Skin of body (tissue), 2 donors: Measurements from ENCODE around the gene HMGN4. TPM values are rescaled to one million over a fixed set of nuclear protein-coding genes. Genes with fewer than 3 reads are reported as not detected.
"Not testable (repeated sequence)": the region's sequence is repeated elsewhere in the genome, so short reads cannot be mapped to it uniquely, and the experiment has no call there.

Experiments
- DNase-seq: peaks from one replicate; lab custom pipeline; 2025; lab: John Stamatoyannopoulos, UW
- total RNA-seq: library from RNA; depleted of rRNA; stranded (reverse); fragments of >200 nt; gene quantifications from one replicate; pipeline ENCODE4 v1.2.3, GENCODE V29; 2014

Gene HMGN4
- total RNA-seq, 1 donor from 2014 or later = 47.8 TPM

DNA sequence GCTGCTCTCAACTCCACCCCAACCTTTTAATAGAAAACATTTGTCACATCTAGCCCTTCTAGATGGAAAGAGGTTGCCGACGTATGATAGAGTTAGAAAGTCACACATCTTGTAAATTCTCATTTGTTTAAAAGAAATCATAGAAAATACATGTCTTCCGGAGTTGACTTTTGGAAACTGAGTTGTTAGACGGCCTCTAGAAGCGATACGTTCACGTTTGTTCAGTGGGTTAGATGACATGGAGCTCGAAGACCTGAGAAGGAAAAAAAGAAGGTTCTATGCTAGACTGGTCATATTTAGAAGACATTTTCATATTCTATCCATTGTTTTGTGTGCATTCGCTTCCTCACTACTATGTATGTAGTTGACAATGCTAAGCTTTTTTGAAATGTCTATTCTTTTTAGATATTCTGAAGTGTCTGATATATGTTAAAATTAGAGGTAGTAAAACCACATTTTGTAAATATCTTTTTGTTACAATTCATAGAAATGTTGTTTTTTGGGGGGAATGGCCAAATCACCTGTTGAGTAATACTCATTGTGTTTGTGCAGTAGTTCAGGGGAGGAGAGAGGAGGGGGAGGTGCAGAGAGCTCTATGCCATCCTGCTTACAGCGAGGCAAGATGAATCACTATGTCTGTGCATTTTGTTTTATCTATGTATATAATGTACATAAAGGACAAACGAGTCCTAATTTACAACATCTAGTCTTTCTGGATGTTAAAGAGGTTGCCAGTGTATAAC lies 15.5 kb upstream of the HMGN4 start:
- DNase-seq = not testable (repeated sequence)

DNA sequence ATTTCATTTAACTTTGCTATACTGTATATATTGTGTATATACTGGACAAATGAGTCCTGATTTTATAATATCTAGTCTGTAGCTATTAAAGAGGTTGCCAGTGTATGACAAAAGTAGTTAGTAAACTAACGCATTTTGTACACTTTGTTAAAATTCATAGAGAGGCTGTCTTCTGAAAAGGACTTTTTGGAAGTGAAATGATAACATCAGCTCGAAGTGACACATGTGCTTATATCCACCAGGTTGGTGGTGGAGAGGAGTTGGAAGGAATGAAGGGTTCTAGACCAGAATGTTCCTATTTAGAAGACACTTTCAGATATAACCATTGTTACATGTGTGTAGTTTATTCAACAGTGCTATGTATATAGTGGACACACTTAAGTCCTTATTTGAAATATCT lies 13.9 kb upstream of the HMGN4 start:
- DNase-seq = not testable (repeated sequence)

DNA sequence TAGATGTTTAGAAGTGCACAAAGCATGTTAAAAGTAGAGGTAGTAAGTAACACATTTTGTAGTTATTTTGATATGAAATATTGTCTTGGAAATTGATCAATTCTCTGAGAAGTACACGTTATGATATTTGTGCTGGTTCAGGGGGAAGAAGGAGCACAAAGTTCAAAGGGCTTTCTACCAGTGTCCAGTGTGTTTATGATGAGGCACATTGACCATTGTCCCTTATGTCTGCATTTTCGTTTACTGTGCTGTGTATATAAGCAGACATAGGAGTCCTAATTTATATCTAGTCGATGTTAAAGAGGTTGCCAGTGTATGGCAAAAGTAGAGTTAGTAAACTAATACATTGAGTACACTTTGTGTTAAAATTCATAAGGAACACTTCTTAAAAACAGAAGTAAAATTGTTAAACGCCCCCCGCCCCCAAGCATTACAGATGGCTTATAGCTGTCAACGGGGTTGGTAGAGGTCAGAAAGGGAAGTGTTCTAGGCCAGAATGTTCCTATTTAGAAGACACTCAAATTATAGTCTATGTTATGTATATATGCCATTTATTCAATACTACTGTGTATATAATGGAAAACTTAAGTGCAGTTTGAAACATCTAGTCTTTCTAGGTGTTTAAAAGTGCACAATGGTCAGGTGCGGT lies 13.3 kb upstream of the HMGN4 start:
- DNase-seq = no peak

DNA sequence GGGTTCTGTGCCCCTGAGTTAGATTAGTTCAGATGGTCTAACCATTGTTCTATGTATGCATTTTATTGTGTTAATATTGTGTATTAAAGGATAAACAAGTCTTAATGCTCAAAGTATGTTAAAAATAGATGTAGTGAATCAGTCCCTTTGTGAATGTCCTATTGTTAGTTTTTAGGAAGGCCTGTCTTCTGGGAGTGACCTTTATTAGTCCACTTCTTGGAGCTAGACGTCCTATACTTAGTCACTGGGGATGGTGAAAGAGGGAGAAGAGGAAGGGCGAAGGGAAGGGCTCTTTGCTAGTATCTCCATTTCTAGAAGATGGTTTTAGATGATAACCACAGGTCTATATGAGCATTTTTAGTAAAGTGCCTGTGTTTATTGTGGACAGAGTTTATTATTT lies 12.3 kb upstream of the HMGN4 start:
- DNase-seq = no peak

DNA sequence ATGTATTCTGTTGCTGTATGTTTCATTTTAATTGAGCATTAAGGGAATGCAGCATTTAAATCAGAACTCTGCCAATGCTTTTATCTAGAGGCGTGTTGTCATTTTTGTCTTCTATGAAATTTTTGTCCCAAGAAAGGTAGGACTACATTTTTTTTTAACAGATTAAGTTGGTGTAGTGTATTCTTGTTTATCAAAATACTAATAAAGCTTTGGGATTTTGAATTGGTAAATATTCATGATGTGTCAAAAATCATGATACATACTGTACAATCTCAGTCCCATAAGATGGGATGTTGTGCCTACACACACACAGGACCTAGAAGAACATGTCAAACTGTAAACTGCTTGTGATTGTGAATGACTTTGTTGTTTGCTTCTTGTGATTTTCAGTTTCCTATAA lies 11.2 kb upstream of the HMGN4 start:
- DNase-seq = no peak

DNA sequence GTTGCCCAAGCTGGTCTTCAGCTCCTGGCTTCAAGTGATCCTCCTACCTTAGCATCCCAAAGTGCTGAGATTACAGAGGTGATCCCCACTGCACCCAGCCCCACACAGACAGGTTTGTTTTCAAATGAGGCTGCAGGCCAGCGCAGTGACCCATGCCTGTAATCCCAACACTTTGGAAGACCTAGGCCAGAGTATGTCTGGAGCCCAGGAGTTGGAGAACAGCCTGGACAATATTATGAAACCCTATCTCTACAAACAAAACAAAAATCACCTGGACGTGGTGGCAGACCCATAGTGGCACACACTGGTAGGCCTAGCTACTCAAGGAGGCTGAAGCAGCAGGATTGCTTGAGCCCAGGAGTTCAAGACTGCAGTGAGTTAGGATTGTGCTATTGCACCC lies 8.0 kb upstream of the HMGN4 start:
- DNase-seq = no peak

DNA sequence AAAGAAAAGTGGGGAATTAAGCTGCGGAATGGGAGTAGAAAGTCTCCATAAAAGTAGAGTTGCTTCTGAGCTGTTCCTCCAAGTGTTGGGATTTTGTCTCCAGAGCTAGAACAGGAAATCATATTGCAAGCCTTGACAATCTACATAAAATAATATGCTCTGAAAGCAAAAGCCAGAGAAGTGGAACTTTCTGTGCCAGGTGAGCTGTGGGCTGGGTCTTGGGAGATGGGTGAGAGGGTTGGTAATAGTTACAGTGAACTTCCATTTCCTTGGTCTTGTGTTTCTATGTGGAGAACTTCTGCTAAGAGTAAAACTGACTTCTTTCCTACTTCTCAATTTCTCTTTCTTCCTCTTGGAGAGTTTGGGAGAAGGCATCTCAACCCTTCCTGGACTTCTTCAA lies 6.3 kb upstream of the HMGN4 start:
- DNase-seq = no peak

DNA sequence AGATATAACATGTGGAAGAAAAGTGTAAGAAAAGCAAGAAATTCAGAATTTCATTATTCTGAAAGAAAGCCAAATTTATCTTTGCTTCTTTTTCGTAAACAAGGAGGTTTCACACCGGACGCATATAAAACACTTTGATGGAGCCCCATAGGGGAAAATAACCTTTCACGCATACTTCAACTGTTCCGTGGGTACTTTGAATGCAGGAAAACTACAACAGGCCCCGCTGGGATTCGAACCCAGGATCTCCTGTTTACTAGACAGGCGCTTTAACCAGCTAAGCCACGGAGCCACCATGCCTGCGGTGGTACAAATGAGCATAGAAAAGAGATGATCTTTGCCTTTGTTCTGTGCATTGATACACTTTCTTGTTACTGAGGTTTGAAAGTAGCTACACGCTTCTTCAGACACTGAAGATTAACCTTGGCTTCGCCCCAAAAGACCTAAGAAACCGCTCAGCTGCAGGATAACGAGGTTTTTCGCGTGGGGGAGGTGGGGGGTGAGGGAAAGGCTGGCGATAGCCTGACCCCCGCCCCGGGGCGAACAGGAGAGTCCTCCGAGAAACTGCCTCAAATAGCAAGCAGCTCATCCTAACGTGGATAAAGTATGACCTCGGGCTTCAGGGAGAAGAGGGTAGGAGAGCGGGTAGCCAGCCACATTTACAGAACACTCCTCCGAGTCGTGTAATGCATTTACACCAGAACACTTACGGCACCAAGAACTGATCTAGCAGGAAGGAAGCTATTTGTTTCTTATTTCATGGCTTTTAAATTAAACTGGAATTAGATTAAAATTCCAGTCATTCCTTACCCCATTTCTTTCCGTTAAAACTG lies 5.3 kb upstream of the HMGN4 start:
- peak; percentile 94 for DNase-seq

DNA sequence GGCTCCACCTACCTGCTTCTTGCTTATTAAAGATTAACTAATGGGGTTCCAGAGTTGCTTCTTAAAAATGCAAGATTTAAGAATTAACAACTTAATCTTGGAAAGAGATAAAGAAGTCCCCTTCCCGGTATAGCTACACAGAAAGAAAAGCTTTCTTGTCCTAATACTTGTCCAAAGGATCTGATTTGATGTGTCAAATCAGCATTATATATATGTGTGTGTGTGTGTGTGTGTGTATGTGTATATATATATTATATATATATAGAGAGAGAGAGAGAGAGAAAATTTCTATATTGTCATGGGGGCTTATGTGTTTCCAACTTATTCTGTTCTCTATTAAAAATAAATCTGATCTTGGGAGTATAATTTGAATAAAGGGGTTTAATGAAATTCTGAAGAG lies 4.6 kb upstream of the HMGN4 start:
- DNase-seq = no peak

DNA sequence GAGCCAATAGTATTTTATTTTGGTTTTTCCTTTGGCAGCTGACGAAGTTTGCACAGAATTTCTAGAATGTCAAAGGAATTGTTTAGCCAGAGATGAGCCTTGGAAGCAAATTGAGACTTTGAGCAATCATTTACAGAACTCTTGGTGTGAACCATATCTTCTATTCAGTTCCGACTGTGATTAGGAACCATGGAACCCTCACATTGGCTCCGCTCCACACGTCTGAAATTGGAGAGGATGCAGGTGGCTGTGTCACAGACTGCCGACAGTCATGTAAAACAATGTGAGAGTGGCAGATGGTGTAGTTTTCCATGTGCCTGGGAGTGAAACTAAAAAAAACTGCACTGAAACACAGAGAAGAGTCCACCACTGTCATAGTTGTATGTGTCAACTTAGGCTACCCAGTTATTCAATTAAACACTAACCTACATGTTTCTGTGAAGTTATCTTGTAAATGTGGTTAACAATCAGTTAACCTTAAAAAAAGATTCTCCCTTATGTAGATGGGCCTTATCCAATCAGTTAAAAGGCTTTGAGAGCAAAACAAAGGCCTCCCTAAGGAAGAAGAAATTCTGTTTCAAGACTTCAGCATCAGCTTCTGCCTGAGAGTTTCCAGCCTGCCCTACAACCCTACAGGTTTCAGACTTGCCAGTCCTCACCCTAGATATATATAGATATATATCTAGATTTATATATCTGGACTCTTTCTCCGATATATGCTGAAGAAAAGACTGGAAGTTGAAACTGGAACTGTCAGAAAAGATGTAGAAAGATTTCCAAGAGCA lies 3.3 kb upstream of the HMGN4 start:
- no peak for DNase-seq

DNA sequence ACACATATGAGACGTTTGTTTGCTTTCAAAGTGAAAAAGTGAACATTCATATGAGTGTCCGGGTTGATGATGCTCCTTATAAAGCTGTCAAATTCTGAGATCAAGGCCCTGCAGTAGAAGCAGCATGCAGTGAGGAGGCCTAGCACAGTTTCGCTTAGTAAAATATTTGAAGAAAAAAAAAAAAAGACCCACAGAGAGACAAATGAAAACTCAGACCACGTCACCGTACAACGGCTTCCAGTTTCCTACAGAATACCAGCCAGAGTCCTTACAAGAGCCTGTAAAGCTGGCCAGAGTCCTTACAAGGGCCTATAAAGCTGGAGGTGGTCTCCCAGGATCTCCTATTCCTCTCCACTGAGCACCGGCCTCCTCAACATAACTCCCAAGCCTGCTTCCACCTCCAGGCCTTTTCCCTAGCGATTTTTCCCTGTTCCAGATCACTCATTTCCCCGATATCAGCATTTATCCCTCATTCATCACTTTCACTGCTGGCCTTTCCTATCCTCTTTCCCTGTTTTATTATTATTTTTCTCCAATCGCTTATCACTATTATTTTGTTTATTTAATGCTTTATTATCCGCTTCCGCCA lies 1.5 kb upstream of the HMGN4 start:
- DNase-seq = peak; percentile 79

DNA sequence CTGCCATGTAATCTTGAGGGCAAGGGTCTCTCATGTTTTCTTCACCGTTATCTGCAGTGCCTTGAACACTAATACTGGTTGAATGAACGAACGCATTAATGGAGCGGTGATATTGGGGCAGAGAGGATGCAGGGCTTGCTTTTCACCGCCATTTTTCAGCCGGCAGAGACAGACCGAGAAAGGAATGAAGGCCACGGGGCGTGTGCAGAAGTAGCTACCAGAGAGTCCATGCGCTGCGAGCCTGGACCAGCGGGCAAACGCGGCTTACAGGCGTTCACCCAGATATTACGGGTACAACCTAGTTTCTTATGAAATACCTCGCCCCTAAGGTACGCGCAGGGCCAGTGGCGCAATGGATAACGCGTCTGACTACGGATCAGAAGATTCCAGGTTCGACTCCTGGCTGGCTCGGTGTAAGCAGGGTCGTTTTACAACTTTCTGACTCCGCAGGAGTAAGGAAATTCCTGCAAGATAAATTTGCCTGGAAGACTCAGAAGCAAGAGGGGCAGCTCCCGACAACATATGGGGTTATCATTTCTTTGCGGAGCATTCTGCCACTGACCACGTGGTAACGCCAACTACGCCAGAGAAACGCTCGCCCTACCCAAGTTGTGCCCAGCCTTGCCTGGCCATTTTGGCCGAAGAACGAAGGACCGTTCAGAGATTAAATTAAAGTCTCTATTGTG lies 863 bp upstream of the HMGN4 start:
- peak; percentile 88 for DNase-seq

DNA sequence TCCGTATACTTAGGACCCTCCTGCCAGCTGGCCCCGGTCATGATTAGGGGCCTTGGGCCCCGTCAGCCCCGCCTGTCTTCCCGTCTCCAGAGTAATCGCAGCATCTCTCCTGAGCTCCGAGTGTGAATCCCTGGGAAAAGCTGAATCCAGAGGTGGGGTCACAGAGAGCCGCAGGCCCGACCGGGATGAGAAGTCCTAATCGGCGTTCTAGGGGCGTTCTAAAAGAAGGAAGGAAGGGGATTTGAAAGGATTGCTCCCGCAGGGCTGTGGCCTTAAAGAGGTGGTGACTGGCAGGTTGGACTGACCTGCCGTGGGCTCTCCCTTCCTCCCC lies 371 bp downstream of the HMGN4 start:
- DNase-seq = no peak

DNA sequence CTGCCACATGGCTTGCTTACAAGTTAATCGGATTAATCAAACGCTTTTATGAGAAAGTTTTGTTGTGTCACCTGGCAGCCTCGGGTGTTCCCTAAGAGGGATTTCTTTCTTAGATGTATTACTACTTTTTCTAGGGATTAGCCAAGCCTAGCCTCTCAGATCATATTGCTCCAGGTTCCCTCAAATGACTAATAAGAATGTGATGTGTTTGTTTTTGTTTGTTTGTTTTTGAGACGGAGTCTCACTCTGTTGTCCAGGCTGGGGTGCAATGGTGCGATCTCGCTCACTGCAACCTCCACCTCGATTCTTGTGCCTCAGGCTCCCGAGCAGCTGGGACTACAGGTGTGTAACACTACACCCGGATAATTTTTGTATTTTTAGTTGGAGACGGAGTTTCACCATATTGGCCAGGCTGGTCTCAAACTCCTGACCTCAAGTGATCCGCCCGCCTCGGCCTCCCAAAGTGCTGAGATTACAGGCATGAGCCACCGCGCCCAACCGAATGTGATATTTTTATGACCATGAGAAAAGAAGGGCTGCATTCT lies 977 bp downstream of the HMGN4 start:
- DNase-seq = no peak

DNA sequence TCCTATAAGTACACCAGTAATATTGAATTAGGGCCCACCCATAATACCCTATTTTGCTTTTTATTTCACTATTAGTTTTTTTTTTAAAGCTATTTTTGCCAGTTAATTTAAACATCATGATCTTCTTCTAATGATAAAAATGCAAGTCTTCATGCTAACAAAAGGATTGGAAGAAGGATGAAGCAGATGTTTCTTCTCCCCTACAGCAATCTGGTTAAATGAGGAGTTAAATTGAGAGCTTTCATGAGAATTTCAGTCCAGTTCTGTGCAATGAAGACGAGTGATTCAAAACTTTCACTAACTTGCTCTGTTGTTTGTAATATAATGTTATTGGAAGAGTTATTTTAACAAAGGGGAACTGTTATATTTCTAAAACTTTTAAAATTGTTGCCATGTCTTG lies 3.4 kb downstream of the HMGN4 start:
- DNase-seq = no peak

DNA sequence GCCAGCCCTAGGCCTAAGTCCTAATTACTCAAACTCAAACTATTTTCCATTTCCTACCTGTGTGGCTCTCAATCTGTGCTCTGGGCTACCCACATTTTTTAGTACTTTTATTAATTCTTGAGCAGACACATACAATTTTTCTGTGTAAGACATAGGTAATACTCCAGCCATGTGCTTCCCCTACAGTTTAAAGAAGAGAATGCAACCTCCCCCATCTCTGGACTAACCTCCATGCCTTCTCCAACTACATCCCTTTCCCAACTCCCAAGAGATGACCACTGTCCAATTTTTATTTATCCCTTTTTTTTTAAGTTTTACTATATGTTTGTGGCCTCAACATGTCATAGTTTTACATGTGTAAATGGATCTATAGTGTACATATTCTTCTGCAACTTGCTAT lies 5.8 kb downstream of the HMGN4 start:
- no peak for DNase-seq

DNA sequence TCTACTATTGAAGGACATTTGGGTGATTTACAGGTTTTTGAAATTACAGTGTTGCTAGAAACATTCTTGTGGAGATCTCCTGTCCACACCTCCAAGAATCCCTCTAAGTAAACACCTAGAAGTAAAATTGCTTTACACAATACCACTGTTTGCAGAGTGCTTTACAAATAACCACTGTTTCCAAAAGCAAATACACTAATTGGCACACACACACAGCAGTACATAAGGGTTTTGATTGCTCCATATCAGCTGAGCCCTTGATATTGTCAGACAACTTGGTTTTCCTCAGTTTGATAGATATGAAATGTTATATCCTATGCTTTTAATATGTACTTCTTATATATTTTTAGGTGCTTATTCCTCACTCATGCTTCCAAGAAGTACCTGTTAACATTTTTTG lies 6.3 kb downstream of the HMGN4 start:
- no peak for DNase-seq

DNA sequence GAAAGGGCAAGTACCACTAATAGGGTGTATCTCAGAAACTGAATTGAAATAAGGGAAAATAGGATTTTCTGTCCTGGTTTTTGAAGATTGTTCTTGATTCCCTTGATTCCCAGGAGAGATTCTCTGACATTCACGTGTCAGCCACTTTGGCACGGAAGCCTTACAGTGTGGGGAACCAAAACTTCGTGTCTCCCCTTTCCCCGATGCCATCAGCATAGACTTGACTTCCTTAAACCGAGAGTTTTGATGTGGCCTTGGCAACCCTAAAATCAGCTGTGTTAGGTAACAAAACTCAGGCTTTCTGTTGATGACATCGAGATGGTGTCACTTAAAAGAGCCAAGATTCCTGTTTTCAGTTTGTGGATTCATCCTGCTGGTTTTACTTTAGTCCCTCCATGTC lies 7.5 kb downstream of the HMGN4 start:
- DNase-seq = no peak

DNA sequence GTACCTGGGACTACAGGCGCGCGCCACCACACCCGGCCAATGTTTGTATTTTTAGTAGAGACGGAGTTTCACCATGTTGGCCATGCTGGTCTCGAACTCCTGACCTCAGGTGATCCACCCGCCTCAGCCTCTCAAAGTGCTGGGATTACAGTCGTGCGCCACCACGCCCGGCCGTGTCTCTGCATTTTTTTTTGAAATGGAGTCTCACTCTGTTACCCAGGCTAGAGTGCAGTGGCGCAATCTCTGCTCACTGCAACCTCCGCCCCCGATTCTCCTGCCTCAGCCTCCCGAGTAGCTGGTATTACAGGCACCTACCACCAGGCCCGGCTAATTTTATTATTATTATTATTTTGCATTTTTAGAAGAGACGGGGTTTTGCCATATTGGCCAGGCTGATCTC lies 9.2 kb downstream of the HMGN4 start:
- DNase-seq = not testable (repeated sequence)

DNA sequence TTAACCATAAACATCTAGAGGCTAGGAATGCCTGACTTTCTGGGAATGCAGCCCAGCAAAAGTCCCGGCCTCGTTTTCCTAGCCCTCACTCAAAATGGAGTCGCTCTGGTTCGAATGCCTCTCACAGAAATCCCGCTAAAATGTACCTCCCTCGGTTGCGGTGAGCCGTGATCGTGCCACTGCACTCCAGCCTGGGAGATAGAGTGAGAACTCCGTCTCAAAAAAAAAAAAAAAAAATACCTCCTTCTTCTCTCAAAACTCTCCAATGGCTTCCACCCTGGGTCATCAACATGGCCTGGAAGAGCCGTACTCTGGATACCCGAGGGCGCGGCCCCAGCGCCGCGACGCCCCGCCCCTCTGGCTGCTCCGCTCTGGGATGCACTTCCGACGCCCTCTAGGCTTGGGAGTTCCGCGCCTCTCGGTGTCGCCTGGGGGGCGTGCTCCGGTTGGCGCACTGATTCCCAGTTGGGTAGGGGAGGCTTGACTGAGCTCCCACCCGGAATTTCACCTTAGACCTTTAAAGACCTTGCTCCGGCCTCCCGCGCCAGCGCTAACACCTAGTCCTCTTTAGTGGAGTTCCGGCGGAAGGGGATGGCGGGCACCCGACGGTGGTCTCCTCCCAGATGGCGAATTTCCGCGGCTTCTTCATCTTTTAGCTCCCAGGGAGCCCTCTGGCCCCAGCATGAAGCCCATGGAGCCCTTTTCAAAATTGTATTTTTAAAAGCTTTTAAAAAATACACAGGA lies 12.3 kb downstream of the HMGN4 start:
- DNase-seq = peak; percentile 65
